AG10803 (cell line): ENCODE results near the gene LANCL1.

Experiments used
- DNase-seq: peaks from one replicate; pipeline ENCODE4 v3.0.0; 2010; ENCODE audit warnings: low read depth
- H3K4me3 ChIP-seq: 2 replicates; pipeline ENCODE4 v1.5.1; 2011; ENCODE audit warnings: mild to moderate bottlenecking, low read length, control low read depth
- CTCF ChIP-seq: conservative IDR thresholded peaks from 2 replicates; pipeline ENCODE4 v1.5.1; 2011; ENCODE audit warnings: mild to moderate bottlenecking, low read length, control low read depth, inconsistent platforms

LANCL1 gene

GRCh38 chr2:210515911-210516310, 39.4 kb upstream of the LANCL1 start:
- no peak overlapping the region for H3K4me3 ChIP-seq
- DNase-seq = no peak
- TF ChIP-seq CTCF = no peak

DNA sequence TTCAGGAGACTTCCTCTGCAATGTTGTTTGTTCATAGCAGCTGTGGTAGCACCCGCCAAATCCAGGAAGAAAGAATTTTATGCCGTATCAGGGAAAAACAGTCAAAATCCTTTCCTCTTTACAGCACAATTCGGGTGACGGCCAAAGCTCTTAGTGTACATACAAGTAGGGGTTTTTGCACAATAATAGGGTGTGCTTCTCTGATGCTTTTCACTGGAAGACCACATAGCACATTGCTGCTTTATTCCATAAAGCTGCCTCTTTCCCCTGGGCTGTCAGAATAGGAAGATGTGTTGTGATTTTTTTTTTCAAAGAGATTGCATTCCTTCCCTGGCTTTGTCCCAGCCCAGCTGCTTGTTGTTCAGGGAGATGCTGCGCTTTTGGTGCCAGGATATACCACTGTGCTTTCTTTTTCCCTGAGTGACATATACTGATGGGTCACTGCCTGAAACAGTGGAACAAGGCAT, 27.2 kb upstream of the LANCL1 start:
- DNase-seq = peak; percentile 17
- no peak for TF ChIP-seq CTCF
- no peak overlapping the region for H3K4me3 ChIP-seq

DNA sequence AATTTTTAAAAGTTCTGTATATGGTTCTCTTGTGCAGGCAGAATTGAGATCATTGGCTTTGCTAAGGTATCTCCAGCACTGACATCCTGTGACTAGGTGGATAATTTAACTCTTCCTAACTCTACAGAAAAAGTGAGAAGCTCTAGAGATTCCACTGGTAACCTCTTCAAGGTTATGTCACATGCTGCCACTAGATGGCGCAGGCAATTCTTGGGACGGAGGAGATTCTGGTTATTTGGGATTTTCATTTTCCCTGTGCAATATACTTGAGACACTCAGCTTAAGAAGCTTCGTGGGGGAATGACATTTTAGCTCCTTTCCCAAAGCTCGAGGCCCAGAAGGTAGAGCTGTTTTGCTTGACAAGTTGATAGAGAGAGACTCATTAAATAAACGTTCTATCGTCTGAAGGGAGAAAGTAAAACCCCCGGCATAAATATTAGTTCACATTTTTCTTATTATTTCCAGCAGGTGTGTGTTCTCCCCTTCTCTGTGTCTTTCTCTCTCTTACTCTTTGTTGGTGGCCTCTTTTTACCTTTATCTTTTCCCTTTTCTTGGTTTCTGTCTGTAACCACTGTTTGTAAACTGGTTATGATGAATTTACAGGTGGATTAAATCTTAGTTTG, 26.6 kb upstream of the LANCL1 start:
- peak overlapping the region; percentile 49 for H3K4me3 ChIP-seq
- DNase-seq = peak; percentile 53
- peak; percentile 97 for TF ChIP-seq CTCF

DNA sequence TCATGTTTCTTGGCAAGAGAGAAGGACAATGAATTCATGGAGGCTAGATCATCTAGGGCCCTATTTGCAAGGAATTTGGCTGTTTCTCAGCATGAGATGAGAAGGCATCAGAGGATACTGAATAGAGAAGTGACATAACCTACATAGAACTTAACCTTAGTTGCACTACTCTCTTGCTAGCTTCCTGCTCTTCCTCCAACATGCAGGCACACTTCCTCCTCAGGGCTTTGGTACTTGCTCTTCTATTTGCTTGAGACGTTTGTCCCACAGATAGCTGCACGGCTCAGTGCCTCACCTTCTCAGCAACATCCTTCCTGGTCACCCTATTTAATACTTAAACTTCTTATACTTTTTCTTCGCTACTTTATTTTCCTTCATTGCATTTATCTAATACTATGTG, 20.0 kb upstream of the LANCL1 start:
- no peak for TF ChIP-seq CTCF
- no peak overlapping the region for H3K4me3 ChIP-seq
- no peak for DNase-seq

DNA sequence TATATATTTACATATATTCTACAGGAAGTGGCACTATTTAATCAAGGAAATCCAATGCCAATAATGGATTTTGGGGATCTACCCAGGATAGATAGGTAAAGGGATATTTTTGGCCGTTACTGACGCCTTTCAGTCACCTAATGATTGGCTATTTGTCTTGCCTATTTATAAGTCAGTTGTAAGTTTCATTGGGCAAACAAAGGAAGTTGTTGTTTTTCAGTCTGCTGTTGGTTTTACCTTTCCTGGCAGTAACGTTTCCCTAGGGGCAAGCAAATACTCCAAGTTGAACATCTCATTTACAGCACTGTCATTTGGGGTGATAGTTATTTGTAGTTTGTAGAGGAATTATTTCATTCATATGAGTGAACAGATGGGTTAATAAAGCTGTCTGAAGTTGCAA, 17.0 kb upstream of the LANCL1 start:
- TF ChIP-seq CTCF = no peak
- DNase-seq = no peak
- no peak overlapping the region for H3K4me3 ChIP-seq

DNA sequence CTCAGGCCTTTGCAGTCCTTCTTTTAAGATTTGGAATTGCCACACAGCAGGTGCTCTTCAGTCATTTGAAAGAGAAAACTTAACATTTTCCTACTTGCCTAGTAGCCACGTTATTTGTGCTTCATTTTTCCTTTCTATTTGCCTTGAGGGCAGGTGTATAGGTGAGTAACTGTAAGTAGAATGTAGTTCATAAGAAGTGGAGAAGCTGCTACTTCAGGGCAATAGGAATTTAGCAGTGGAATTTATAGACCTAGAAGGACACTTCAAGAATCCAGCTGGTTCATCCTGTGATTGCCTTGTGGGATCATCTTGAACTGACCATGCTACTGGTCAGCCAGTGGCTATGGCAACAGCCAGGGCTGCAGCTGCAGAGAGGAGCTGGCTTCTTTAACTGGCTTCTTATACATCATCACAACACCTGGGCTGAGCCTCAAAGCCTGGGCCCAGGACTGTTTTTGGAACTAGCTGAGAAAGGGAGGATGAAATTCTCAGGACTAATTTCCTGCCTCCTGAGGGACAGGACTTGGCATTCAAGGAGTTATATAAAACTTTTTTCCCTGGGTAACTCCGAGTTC, 5.1 kb upstream of the LANCL1 start:
- no peak overlapping the region for H3K4me3 ChIP-seq
- DNase-seq = no peak
- no peak for TF ChIP-seq CTCF

DNA sequence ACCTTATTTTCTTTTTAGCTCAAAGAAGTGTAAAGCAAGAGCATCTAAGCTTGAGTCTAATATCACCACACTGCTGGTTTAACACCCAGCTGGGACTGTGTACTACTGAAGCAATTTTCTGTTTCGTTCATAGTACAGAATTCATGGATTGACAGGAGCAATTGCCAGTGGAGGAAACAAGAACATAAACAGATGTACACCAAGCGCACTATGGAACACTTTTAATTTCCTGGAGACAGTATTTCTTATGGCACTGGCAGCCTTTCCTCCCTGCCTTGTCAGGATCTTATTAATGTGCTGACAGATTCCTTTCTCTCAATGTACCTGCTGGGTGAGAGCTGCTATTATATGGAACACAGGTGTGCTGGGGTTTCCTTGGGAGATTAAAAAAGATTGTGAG, 4.2 kb upstream of the LANCL1 start:
- no peak for DNase-seq
- no peak for TF ChIP-seq CTCF
- no peak overlapping the region for H3K4me3 ChIP-seq
